Ammon's horn (tissue), 1 donor: Measurements from ENCODE around the gene VWA3B.
A peak's percentile ranks its signal among the peaks of the same experiment; 100 is the strongest.
"Not testable (repeated sequence)": the region's sequence is repeated elsewhere in the genome, so short reads cannot be mapped to it uniquely, and the experiment has no call there.

Experiments
- DNase-seq: peaks from one replicate; pipeline ENCODE4 v3.0.0-alpha.2; 2016; ENCODE audit warnings: low spot score

The VWA3B gene

GRCh38 chr2:98245491-98245890 is 158.5 kb downstream of the VWA3B start:
- no peak for DNase-seq

GRCh38 chr2:98247383-98247782 is 160.4 kb downstream of the VWA3B start:
- no peak for DNase-seq

- DNase-seq, result no peak
Measured at GRCh38 chr2:98252038-98252773, 165.2 kb downstream of the VWA3B start.

- peak; percentile 58 for DNase-seq
Measured at GRCh38 chr2:98253461-98254070, 166.6 kb downstream of the VWA3B start.

DNA sequence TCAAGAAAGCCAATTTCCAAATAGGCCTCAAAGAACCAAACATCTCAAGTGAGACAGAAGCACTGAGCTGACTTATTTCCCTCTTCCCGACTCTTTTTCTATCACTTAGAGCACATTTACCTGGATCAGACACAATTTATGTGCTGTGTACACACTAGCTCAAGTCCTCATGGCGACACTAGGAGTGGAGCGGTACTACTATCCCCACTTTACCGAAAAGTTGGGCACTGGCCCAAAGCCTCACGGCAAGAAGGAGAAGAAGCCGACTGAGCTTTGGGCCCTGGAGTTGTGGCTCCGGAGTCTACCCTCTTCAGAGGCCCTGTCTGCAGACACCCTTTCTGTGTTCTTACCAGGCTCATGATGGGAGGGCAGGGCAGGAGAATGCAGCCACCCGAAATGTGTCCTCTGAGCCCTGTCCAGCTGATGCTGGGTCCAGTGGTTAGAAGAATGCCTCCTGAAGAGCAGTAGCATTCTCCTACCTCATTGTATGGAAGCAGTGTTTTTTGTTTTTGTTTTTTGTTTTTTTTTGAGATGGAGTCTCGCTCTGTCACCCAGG is 167.6 kb downstream of the VWA3B start:
- DNase-seq, result no peak

DNA sequence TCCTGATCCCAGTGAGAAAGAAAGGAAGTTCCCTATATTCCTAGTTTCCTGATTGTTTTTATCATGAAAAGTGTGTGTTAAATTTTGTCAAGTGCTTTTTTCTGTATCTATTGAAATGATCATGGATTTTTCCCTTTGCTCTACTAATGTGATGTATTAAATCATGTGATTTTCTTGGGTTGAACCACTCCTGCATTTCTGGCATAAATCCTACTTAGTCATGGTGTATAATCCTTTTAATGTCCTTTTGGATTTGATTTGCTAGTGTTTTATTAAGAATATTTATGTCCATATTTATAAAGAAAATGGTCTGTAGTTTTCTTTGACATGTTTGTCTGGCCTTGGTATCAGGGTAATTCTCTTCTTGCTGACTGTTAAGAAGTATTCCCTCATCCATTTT is 171.9 kb downstream of the VWA3B start:
- no peak for DNase-seq

- no peak for DNase-seq
Measured at GRCh38 chr2:98263362-98263761, 176.4 kb downstream of the VWA3B start.

DNA sequence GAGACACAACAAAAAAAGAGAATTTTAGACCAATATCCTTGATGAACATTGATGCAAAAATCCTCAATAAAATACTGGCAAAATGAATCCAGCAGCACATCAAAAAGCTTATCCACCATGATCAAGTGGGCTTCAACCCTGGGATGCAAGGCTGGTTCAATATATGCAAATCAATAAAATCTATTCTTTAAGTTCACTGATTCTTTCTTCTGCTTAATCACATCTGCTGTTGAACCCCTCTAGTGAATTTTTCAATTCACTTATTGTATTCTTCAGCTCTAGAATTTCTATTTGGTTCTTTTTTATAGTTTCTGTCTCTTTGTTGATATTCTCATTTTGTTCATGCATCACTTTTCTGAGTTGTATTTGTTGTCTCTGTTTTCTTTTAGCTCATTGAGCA is 181.3 kb downstream of the VWA3B start:
- not testable (repeated sequence) for DNase-seq

GRCh38 chr2:98269274-98269673 is 182.3 kb downstream of the VWA3B start:
- peak; percentile 13 for DNase-seq

GRCh38 chr2:98269830-98270229 is 182.9 kb downstream of the VWA3B start:
- no peak for DNase-seq

DNA sequence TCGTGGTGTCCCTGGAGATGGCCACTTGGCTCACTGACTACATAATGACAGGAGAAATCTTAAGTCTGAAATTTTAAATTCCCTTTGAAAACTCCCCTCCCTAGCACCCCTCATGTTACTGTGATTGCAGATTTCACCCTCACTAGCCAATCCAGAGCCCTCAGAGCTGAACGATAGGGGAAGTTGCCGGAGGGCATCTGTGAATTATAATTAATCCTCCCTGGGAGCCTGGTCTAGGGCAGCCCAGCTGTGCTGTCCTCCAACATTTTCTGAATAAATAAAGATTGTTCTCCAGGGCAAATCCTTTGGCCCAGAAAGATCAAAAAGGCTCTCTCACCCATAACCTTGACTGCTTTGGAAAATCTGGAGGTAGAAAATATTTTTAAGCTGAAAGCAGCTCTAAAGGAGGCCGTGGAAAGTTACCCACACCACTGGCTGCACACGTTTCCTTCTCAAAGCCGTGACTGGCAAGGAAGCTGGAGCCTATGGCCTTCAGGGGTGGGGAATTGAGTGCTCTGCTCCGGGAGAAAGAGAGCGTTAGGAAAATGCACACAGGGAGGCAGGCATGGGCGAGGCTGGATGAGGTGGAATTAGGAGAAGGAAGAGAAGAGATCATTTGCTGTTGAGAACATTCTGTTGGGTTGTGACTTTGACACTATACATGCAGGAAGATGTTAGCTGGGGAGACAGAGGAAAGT is 190.3 kb downstream of the VWA3B start:
- DNase-seq, result no peak

GRCh38 chr2:98278074-98278473 is 191.1 kb downstream of the VWA3B start:
- DNase-seq, result no peak

GRCh38 chr2:98280376-98281102 is 193.6 kb downstream of the VWA3B start:
- no peak for DNase-seq

GRCh38 chr2:98281607-98282006 is 194.6 kb downstream of the VWA3B start:
- peak; percentile 21 for DNase-seq

DNA sequence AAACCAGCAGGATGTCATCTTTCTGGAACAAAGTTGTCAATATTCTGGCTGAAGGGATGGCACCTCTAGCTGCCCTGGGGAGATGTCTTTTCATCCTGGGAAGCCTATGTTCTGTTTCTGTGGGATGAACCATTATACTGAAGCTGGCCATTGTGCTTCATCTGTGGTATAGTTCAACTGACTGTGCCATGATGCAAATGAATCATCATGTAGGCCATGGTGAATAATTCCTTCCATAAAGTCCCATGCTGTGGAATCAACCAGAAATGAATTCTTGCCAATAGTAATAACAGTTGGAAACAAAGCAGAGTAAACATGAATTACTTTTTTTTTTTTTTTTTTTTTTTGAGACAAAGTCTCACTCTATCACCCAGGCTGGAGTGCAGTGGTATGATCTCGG is 195.1 kb downstream of the VWA3B start:
- DNase-seq, result no peak

DNA sequence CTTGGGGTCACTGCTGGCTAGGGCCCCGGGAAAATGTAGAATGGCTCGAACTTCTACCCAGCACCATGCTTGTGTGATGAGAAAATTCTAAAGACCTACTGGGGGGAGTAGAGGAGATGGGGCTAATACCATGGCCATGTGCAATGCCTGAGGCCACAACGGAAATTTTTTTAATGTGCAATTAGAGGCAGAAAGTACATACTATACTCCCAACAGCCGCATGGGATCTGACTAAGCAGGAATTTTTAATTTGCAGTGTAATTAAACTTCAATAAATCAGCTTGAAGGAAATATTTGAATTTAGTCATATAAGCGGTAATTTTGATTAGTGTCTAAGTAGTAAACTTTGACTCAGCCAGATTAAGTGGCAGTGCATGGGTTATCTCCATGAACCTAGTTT is 206.1 kb downstream of the VWA3B start:
- no peak for DNase-seq

DNA sequence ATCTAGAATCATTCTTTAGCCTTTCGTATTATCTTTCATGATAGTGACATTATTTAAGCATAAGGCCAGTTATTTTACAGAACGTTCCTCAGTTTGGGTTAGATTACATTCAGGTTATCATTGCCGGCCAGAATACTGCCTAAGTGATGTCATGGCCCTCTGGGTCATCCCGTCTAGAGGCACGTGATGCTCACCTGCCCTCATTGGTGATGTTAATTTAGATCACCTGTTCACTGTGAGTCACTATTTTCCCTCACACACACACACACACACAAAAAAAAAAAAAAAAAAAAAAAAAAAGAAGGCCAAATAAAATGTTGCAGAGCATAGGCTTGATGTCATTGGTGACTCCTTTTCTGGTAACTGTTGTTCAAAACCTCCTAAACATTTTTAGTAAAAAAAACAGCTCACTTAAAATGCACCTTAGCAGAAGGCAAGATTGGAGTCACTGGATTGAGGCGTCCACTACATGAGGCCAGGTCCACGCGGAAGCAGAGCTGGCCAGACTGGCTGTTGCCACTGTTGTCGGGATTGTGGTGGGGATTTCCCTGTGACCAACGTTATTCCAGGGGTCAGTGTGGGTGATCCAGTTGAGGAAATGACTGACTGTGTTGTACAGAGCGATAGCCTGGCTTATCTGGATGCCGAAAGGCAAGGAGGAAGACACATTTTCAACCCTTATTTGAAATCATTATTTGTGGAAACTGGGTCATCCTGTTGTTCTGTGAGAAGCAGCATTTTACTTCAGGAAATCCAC is 207.1 kb downstream of the VWA3B start:
- DNase-seq, result no peak

- no peak for DNase-seq
Measured at GRCh38 chr2:98294711-98295110, 207.7 kb downstream of the VWA3B start.

DNA sequence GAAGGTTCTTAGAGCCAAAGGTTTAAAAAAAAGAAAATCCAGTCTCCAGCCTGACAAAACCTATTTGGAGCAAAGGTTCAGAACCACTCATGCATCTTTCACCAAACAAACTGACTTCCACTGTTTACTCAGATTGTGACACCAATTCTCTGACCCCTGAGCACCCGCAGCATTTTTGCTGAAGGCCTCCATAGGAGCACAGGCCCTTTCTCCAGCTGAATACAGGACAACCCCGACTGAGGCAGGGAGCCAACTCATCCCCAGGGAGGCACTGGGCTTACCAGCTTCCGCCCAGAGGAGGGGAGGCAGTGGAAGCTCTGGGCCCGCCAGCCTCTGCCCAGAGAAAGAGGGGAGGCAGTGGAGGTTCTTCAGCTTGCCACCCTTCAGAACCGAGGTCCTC is 208.3 kb downstream of the VWA3B start:
- no peak for DNase-seq

DNA sequence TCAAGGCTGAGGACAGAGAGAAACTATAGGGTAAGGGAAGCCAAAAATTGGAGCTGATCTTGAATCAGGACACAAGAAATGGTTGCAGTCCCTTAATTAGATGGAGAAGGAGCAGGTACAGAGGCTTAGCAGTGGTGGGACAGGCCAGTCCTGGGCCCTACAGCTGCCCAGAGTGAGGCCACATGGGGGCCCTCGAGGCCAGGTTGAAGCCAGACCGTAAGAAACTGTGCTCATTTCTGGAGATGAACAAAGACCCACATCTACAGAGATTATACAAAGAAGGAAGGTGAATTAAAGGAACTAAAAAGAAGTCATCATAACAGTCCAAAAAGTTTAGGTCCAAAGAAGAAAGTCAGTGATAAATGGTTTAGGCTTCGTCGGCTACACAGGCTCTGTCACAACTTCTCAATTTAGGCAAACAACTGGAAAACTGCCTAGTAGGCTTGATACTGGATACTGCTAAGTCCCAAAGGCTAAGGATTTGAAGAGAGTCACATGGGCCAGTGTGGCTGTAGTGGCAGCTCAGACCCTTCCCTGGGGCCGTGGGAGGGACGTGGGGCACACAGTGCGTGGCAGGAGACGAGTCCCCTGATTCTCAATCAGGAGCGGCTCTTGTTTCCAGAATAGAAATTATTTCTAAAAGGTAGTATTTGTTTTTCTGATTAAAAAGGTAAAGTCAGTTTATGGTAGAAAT is 208.9 kb downstream of the VWA3B start:
- DNase-seq, result no peak

- no peak for DNase-seq
Measured at GRCh38 chr2:98296440-98296839, 209.5 kb downstream of the VWA3B start.
